Measurements from ENCODE around the gene DDX47. TPM values are rescaled to one million over a fixed set of nuclear protein-coding genes. Genes with fewer than 3 reads are reported as not detected.
"Not testable (repeated sequence)": the region's sequence is repeated elsewhere in the genome, so short reads cannot be mapped to it uniquely, and the experiment has no call there.

DDX47 gene
- total and polyA plus RNA-seq, 2 donors (not counting 1 experiment from before 2014, with no cell fraction given), result 50.1 to 93.7 TPM

DNA sequence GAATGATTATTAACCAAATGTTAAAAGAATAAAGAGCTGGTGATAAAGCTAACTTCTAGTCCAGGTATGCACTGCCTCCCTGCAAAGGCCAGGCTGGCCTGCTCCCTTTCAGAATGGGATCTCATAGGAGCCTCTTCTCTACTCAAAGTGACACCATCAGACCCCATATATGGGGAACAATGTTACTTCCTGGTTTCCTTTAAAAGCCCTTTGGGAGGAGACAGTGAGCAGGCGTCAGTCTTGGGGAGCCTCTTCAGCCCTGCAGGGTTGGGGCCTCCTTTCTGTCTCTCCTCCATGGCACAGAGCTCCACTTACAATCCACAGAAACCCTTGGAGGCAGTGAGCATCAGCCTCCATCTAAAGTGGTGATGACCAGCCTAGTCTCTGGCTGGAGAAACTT lies 60.9 kb downstream of the DDX47 start:
- H3K79me2 ChIP-seq (ENCODE audit: control insufficient read depth, insufficient read depth, low read length), result no peaks in the 10 kb centered on the region
- no peaks in the 10 kb centered on the region for H3K4me1 Mint-ChIP-seq
- H3K9me3 Mint-ChIP-seq (ENCODE audit: insufficient read depth), result no peaks in the 10 kb centered on the region
- TF ChIP-seq EZH2 (IDR thresholded peaks at IDR 0.05; ENCODE audit: borderline replicate concordance, insufficient read depth, low read depth, low read length, poor library complexity, severe bottlenecking) (no peak), CTCF (IDR thresholded peaks at IDR 0.05) (no peak)
- no peaks in the 10 kb centered on the region for H3K36me3 ChIP-seq (replicated peaks in 1 of 2; ENCODE audit: control extremely low read depth in 1 of 2, control insufficient read depth in 1 of 2, extremely low read depth in 1 of 2, insufficient read depth in 2 of 2, low read length in 1 of 2)
- H3K4me3 ChIP-seq (ENCODE audit: control extremely low read depth in 1 of 5, extremely low read depth in 1 of 5, insufficient read depth in 1 of 5, low read depth in 2 of 5, low read length in 4 of 5), result no peak overlapping the region
- no peaks in the 10 kb centered on the region for H3K9me3 ChIP-seq (ENCODE audit: control extremely low read depth in 1 of 3, control insufficient read depth in 2 of 3, insufficient read depth in 1 of 3, low read length in 2 of 3)
- no peaks in the 10 kb centered on the region for H3K27me3 ChIP-seq (replicated peaks in 1 of 4; ENCODE audit: control extremely low read depth in 1 of 4, control insufficient read depth in 3 of 4, insufficient read depth in 4 of 4, low read length in 3 of 4)
- H3K27me3 Mint-ChIP-seq, result peaks cover 5% of the 10 kb centered on the region
- no peak for DNase-seq
- H3K9ac ChIP-seq (ENCODE audit: low read length), result no peak overlapping the region
- H3K27ac Mint-ChIP-seq, result no peak overlapping the region
- H2AFZ ChIP-seq (ENCODE audit: insufficient read depth, low read depth, low read length, poor library complexity, severe bottlenecking), result no peak overlapping the region
- no peak overlapping the region for H3K27ac ChIP-seq (ENCODE audit: low read length in 2 of 2)
- ChIA-PET POLR2A (no interaction called here), CTCF (interaction anchor here (1.1 kb wide), 1 partner anchor 11 kb away, joined by 5 read pairs; no protein-coding TSS in a partner anchor)
- no peak overlapping the region for H3K4me3 Mint-ChIP-seq
- intact Hi-C loops (cut with micrococcal nuclease), result no loop called here
- no peaks in the 10 kb centered on the region for H4K20me1 ChIP-seq (ENCODE audit: control insufficient read depth, insufficient read depth, low read length, poor library complexity, severe bottlenecking)
- H3K4me1 ChIP-seq (ENCODE audit: control insufficient read depth in 2 of 2, insufficient read depth in 2 of 2, low read length in 2 of 2), result no peaks in the 10 kb centered on the region
- 80% methylated on average over 1 of the region's 1 CpG for WGBS (ENCODE audit: insufficient coverage)
- ATAC-seq (ENCODE audit: low read depth), result no peak
- no peak overlapping the region for H3K4me2 ChIP-seq (replicated peaks; ENCODE audit: low read depth, low read length, poor library complexity, severe bottlenecking)

DNA sequence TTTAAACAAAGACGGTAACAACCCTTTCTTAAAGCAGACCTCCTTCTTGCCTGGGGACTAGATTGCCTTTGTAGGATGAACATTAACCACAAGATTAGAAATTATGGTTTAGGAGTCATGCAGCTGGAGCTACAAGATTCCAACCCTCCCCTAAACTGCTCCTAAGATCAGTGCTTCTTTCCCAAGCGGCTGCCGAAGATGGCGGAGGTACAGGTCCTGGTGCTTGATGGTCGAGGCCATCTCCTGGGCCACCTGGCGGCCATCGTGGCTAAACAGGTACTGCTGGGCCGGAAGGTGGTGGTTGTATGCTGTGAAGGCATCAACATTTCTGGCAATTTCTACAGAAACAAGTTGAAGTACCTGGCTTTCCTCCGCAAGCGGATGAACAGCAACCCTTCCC lies 62.2 kb downstream of the DDX47 start:
- WGBS (ENCODE audit: insufficient coverage), result 93% methylated on average over 6 of the region's 10 CpGs
- not testable (repeated sequence) for ATAC-seq (ENCODE audit: low read depth)

More for the DNA sequence above, 62.2 kb downstream of the DDX47 start:
- H3K36me3 ChIP-seq (replicated peaks in 1 of 2; ENCODE audit: control extremely low read depth in 1 of 2, control insufficient read depth in 1 of 2, extremely low read depth in 1 of 2, insufficient read depth in 2 of 2, low read length in 1 of 2); H2AFZ ChIP-seq (ENCODE audit: insufficient read depth, low read depth, low read length, poor library complexity, severe bottlenecking); H3K27me3 ChIP-seq (replicated peaks in 1 of 4; ENCODE audit: control extremely low read depth in 1 of 4, control insufficient read depth in 3 of 4, insufficient read depth in 4 of 4, low read length in 3 of 4); H3K4me1 Mint-ChIP-seq; H3K27ac Mint-ChIP-seq; H3K4me2 ChIP-seq (replicated peaks; ENCODE audit: low read depth, low read length, poor library complexity, severe bottlenecking); H4K20me1 ChIP-seq (ENCODE audit: control insufficient read depth, insufficient read depth, low read length, poor library complexity, severe bottlenecking); H3K27me3 Mint-ChIP-seq; H3K4me1 ChIP-seq (ENCODE audit: control insufficient read depth in 2 of 2, insufficient read depth in 2 of 2, low read length in 2 of 2); POLR2A ChIA-PET; H3K79me2 ChIP-seq (ENCODE audit: control insufficient read depth, insufficient read depth, low read length); CTCF ChIA-PET; H3K4me3 ChIP-seq (ENCODE audit: control extremely low read depth in 1 of 5, extremely low read depth in 1 of 5, insufficient read depth in 1 of 5, low read depth in 2 of 5, low read length in 4 of 5); H3K27ac ChIP-seq (ENCODE audit: low read length in 2 of 2); DNase-seq; intact Hi-C loops (cut with micrococcal nuclease); H3K4me3 Mint-ChIP-seq; H3K9me3 Mint-ChIP-seq (ENCODE audit: insufficient read depth); H3K9ac ChIP-seq (ENCODE audit: low read length); H3K9me3 ChIP-seq (ENCODE audit: control extremely low read depth in 1 of 3, control insufficient read depth in 2 of 3, insufficient read depth in 1 of 3, low read length in 2 of 3): not testable (repeated sequence)

Data from B cell (primary cell).